SW480 (cell line): Measurements from ENCODE around the gene GLYR1.
"Not testable (repeated sequence)": the region's sequence is repeated elsewhere in the genome, so short reads cannot be mapped to it uniquely, and the experiment has no call there.

Source experiments
- DNase-seq: peaks from one replicate; pipeline ENCODE4 v3.0.0-alpha.2; 2016; ENCODE audit warnings: low spot score

The GLYR1 gene

DNA sequence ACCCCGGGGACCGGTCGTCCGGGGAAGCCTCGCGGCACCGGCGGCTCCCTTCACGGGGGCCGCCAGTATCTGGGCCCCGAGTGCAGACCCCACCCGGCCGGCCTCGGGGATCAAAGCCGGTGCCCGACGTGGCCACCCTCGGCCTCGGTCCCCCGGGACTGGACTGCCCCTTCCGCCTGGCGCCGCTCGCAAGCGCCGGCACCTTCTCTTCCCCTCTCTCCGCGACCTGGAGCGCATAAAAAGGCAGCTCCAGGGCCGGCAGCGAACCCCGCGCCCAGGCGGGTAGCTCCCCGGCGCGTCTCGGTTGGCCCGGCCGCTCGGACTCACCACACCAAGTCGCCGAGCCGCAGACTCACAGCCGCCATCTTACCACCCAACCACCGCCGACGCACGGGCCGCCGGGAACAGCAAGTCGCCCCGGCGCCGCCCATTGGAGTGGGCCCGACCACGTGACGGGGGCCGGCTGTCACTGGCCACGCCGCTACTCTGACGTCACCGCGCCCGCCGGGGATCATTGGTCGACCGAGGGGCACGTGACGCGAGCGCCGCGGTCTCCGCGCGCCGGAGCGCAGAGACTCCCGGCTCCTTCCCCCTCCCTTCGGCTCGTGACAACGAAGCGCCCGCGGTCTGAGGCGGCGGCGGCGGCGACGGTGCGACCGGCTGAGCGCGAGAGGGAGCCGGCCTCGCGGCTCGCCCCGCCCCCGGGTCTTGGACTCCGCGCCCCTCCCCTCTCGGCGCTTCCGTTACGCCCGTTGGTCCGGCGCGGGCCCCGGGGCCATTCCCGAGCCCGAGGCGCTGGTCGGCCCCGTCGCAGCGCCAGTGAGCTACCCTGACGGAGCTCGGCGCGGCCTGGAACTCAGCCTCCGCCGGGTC, at the start of gene GLYR1, which contains the start of gene UBN1:
GLYR1 (minus strand) TSS at position 388 of the 873 bp plus-strand sequence; CDS start at position 365, 23 bp downstream.
UBN1 (plus strand) TSS at position 581 of the 873 bp plus-strand sequence. CDS start 5,437 bp downstream, outside the sequence.
- DNase-seq: peak; percentile 94

DNA sequence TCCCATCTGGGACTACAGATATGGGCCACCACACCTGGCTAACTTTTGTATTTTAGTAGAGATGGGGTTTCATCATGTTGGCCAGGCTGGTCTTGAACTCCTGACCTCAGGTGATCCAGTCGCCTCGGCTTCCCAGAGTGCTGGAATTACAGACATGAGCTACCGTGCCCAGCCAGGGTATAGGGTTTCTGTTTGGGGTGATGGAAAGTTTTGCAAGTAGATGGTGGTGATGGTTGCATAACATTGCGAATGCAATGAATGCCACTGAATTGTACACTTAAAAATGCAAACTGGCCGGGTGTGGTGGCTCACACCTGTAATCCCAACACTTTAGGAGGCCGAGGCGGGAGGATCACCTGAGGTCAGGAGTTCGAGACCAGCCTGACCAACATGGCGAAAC, 49.7 kb upstream of the GLYR1 start:
- DNase-seq: not testable (repeated sequence)

DNA sequence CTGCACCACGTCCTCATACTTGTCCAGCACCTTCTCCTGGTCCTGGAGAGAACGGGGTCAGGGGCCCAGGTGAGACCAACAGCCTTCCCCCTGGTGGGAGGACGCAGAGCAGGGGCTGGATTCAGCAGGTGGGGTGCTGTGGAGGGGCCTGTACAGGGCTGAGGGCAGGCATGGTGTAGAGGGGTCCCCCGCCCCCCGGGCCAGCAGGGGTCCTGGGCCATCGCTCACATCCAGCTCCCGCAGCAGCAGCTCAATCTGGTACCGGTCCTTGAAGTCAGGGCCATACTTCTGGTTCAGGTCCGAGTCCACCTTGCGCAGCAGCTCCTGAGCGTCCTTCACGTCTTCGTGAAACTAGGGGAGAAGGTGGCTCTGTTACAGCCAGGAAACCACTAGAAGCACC, 48.3 kb upstream of the GLYR1 start:
- no peak for DNase-seq

DNA sequence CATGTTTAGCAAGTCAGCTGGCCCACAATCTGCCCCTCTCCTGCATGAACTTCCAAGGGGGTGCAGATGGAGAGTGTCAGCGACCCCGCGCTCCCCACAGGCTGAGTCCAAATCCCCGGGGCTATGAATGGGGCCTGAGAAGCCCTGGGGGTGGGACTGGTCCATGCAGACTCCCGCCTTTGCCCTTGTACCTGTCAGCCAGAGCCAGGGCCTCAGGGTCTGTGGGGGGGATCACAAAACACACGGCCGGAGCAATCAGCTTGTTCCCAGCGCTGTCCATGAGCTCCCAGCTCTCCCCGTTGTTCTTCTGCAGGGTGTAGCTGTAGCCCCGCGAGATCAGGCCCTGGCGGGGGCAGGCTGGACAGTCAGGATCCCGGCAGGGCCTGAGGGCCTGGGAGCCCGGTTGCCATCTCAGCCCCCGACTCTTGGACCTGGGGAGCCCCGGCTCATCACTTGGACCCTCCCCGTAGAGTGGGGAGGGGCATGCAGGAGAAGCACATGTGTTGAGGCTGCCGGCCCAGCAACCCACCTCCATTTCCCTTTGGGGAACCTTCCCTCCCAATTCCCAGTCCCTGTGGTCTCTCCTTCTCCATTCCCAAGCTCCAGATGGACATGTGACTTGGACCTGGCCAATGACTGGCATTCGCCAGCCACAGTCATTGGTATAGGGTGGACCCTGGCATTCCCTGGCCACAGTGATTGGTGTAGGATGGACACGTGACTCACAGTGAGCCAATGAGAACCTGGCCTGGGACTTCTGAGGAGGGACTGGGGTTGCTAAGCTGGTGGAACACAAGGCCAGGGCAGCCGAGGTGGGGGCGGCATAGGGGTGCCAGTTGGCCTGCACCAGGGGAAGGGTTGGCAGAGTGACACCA, 47.4 kb upstream of the GLYR1 start:
- no peak for DNase-seq

DNA sequence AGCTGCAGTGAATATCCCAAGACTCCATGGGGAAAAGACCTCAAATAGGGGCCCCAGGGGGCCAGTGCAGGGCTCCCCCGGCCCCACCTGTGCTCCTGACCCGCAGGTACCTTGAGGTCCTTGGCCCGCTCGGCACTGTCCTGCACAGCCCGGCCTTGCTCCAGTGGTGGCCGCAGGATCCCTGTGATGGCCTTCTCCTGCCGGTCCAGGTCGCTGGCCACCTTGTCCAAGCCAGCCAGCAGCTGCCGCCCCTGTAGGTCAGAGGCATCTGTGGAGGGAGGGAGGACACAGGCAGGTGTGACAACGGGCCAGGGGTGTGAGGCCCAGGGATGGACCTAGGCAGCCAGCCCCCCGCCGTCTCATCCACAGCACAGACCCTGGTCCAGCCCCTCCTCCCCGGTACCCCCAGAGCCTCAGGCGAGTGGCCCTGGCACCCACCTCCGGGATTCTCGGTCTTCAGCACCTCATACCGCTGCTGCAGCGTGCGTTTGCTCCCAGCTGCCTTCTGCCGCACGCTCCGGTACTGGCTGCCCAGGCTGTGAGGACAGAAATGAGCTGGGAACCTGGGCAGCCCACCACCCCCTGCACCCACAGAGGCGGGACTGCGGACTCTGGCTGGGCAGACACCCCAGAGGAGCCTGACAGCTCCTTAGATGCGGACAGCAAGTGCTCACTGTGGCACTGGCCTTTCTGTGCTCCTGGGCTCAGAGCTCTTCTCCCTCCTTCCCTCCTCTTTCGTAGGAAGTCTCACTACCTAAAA, 46.2 kb upstream of the GLYR1 start:
- no peak for DNase-seq

DNA sequence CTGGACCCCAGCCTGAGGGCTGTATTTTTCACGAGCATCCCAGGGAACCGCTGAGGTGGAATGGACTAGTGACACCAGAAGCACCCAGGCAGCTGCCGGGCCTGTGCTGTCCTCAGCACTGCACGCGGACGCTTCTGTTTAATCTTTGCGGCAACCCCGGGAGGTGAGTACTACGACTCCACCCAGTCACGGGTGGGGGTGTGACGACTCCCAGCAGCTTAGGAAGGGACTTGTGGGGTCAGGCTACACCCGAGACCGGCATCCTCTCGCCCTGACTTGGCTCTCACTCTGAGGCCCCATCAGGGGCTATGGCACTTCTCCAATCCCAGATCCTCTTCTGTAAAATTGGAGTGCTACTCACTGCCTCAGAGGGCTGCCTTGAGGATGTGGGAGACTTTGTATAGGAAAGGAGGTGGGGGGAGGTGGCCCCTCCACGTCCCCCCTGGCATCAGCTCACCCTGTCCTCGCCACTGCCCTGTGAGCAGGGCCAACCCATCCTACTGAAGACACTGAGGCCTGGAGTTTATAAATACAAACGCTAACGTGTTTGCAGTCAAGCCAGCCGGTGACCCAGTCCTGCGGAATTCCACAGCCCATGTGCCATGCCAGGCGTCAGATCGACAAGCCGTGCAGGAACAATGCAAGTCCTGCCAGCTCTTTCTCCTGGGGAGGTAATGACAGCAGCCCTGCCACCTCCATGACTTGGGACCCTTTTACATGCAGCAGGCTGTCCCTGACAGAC, 45.4 kb upstream of the GLYR1 start:
- DNase-seq: no peak

DNA sequence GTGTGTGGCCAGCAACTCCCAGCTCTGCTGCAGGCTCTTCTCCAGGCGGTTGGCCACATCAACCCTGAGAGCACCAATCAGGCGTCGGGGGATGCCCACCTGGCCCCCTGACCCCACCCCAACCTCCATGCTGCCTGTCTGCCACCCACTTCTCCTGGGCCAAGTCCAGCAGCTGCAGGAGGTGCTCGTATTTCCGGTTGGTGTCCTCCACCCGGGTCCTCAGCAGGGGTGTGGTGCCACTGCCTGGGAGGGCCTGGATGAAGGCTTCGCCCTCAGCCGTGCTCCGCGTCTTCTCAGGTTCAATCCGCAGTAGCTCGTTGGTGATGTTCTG, 44.8 kb upstream of the GLYR1 start:
- DNase-seq: no peak

DNA sequence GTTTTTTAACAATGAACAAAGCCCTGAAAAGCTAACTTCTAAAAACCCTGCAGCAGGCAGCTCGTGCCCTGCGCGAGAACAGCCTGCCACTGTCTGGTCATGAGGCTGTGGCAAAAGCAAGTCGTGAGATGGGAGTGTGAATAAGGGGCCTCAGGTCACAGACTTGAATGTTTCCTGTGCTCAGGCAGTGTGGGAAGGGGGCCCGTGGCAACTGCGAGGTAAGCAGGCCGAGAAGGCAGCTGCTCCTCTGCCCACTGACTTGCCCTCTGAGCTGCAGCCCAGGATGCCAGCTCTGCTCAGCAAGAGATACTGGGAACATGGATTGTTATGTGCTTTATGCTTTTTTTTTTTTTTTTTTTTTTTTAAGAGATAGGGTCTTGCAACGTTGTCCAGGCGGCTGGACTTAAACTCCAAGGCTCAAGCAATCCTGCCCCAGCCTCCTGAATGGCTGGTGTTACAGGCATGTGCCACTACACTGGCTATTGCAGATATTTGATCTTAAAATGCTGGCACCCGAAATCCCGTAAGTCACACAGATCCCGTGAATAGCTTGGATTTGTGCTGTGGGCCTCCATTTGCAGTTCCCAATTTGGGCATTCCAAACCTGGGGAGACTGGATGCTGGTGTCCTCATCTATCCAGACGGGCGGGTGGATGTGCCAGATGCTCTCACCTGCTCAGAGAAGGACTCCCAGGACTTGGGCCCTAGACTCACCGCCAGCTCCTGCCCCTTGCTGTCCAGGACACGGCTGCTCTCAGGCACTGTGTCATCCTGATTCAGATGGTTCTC, 44.2 kb upstream of the GLYR1 start:
- DNase-seq: no peak

DNA sequence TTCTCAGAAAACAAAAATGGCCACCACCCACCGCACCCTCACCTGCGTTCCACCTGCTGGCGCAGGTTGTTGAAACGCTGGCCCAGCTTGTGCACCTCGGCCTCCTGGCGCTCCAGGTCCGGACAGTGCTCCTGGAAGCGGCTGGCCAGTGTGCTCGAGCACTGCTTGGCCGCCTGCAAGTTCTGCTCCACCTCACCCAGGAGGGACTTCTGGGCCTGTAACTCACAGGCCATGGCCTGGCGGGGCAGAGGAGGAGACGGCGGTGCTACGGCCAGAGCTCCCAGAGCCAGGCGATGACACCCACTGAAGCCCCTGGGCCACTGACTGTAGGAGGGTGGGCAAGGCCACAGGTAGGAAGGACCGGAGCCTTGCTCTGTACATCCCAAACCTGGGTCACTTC, 43.6 kb upstream of the GLYR1 start:
- no peak for DNase-seq

DNA sequence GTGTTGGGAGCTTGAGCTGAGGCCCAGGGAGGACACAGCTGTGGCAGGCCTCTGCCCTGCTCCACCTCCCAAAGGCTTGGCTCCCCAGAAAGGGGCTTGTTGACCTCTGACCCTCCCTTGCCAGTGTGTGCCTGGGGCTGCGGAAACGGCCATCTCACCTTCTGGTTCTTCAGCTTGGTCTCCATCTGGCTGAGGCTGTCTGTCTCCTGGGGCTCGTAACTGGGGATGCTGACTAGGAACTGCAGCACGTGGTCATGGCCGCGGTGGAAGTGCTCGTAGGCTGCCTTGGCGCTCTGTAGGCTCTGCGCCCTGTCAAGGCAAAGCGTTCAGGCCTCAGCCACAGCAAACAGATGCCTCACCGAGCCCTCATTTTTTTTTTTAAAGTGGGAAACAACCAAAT, 42.9 kb upstream of the GLYR1 start:
- DNase-seq: no peak

DNA sequence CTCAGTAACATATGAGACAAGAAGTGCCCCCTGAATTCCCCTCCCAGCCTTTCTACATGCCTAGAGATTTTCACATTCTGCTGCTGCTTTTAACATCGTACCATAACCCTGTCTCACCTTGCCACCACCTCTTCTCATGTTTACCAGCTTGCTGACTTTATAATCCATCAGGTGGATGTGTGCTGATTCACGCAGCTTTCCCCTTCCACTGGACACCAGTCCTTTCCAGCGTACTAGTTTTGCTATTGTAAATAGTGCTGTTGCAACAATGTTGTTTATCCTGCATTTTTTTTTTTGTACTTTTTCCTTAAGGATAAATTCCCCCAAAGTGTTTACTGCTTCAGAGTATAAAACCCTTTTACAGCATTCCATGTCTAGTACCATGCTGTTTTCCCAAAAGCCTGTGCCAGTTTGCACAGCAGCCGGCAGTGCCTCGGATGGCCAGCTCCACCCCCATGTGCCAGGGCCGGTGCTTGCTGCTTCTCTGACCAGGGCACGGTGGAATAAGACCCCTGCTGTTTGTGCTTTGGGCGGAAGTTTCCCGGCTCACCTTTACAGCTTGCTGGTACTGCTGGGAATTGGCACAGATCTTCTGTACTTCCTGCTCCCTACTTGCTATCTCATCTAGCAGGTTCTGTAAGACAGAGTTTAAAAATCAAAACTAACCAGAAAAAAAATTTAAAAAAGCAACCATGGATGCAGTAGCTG, 41.5 kb upstream of the GLYR1 start:
- no peak for DNase-seq

DNA sequence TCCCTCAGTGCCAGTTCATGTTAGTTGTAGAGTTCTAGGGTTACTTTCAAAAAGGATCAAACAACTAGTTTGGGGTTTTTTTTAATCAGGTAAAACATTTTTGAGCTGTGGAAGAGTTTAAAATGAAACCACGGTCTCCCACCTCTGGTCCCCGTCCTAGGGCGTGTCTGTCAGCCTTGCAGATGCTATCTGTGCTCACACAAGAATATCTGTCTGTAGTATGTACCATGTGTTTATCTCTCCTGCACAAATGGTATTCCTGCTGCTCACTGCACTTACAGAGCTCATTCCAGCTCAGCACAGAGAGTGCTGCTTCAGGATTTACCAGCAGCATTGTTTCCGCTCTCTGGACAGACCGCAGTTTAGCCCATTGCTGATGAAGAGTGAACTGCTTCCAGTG, 39.1 kb upstream of the GLYR1 start:
- no peak for DNase-seq

DNA sequence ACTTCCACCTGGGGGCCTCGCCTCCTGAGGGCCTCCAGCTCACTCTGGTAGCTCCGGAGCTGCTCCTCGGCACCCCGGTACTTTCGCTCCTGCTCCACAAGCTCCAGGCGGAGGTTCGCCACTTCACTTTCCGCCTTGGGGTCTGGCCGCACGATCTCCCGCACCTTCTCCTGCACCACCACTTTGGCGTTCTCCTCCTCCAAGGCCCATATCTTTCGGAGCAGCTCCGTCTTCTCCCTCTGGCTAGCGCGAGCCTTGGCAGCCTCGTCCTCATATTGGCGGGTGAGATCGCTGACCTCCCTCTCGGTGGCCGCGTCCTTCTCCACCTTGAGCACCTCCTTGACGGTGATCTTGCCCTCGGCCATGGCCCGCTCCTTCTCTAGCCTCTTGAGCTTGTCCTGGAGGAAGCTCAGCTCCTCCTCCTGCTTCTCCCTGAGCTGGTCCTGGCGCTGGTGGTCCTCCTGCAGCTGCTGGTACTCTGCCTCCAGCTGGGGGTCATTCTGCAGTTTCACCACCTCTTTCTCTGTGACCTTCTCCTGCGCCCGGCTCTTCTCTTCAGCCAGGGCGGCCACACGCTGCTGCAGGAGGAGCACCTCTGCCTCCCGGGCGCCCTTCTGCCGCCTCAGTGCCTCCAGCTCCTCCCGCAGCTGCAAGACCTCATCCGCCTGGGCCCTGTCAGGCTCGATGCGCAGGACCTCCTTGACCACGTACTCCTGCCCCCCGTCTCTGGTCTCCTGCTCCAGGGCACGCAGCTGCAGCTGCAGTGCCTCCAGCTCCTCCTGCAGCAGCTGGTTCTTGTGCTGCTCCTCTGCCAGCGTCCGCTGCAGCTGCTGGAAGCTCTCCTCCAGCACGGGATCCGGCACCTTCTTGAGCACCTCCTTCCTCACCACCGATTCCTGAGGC, 38.1 kb upstream of the GLYR1 start:
- no peak for DNase-seq

DNA sequence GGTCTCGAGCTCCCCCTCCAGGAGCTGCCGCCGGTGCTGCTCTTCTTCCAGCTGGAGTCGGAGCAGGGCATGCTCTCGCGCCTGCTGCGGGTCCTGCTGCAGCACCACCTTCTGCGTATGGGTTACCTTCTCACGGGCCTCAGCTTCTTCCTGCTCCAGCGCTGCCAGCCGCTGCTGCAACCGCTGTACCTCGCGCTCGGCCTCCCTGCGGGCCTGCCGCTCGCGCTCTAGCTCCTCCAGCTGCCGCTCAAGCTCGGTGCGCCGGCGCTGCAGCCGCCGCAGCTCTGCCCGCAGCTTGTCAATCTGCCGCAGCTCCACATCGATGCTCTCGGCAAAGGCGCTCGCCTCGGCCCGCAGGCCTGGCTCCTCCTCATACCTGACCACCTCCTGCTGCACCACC, 37.1 kb upstream of the GLYR1 start:
- DNase-seq: no peak

DNA sequence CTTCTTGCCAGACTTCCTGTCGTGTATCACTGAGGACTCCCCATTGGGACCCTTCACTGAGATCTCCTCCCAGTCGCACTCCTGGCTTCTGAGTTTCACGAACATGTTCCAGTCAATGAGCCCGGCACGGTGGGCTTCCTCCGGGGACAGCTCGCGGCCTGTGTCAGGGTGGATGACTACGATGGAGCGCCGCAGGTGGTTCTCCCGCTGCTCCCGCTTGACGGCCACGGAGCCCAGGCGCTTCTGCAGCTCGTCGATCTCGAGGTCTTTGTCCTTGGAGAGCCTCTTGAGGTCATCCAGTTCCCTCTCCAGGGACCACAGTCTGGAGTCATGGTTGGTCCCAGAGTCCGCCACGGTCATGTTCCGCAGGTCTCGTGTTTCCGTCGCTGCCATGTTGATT, 36.4 kb upstream of the GLYR1 start:
- no peak for DNase-seq

DNA sequence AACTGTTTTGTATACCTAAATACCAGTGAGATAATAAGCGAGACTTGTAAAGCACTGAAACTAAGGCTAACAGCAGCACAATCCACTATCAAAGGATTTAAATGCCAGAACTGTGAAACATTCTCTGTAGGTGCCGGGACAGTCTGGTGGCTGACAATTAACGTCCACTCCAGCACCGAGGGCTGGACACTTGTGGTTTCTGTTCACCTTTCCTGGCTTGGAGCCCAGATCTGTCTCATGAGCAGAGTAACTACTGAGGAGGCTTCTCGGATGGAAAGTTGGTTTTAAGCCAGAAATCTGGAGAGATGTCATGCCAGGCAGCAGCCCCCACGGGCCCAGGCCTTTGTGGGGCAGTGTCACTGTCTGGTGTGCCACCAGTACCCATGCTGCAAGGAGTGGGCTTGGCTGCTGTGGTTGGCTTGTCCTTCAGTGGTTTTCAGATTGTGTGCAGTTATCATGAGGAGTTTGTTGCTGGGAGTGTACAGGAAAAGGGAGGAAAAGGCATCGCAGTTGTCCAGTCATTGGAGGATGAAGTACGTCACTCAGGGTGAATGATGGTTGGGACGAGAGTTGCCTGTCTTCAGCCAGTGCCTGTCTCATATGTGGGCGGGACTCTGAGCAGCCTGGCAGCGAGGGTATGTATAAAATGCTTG, 35.7 kb upstream of the GLYR1 start:
- peak; percentile 63 for DNase-seq

DNA sequence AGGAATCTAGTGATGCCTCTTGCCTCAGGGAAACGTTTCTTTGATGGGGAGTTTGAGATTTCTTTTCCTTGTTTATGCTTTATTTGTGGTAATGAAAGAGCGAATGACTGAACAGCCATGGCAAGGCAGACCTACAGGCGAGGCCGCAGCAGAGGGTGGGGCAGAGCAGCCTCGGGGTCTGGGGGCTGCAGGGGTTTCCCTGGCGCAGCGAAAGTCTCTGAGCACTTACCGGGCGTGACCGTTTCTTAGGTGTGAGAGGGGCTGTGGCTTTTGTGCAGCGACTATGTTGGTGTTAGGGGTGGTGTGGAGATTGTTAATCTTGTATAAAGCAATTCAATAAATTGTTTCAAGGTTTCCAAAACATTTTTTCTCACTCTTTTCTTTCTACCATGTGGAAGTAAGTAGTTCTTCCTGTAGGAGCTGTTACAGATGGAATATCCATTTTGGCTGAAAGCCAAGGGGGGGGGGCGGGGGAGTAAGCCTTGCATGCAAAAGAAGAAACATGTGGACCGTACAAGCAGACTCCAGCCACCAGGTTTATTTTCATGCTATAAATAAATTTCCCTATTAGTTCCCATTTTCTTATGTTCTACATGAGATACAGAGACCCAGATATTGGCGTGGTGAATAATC, 35.0 kb upstream of the GLYR1 start:
- DNase-seq: no peak

DNA sequence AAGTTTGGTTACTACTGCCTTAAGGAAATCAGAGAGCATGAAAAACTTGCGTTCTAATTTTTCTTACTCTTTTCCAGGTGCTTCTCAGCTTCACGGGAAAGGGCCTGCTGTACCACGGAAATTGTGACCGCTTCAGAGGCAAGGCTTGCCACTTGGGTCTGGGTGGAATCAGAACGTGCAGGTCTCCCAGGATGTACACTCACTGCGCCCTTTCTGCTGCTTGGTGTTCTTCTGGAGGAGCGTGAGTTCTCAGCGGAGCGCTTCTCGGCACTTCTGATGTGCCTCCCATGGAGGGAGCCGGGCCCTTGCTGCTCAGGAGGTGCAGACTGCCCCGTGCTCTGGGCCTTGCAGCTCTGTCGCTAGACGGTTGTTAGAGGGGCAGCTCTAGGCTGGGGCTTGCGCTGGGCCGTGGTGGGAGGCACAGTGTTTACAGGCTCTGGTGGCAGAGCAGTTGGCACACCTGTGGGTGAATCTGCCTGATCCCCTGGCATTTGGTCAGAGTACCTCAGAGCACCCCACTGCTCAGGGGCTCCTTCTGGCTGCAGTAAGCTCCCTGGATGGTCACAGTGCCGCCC, 33.0 kb upstream of the GLYR1 start:
- DNase-seq: no peak
